ENCODE data around the gene CNOT2.

The CNOT2 gene, protein sequence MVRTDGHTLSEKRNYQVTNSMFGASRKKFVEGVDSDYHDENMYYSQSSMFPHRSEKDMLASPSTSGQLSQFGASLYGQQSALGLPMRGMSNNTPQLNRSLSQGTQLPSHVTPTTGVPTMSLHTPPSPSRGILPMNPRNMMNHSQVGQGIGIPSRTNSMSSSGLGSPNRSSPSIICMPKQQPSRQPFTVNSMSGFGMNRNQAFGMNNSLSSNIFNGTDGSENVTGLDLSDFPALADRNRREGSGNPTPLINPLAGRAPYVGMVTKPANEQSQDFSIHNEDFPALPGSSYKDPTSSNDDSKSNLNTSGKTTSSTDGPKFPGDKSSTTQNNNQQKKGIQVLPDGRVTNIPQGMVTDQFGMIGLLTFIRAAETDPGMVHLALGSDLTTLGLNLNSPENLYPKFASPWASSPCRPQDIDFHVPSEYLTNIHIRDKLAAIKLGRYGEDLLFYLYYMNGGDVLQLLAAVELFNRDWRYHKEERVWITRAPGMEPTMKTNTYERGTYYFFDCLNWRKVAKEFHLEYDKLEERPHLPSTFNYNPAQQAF

GRCh38 chr12:70242695-70243509 lies at the start of gene CNOT2:
CNOT2 (plus strand) TSS chr12:70243433; CDS start chr12:70278227, 34,794 bp downstream.
- DNase-seq (ENCODE audit: insufficient read length, low spot score) = peak; percentile 18
- no peak for FAIRE-seq
- TF ChIP-seq, protein P1, sequence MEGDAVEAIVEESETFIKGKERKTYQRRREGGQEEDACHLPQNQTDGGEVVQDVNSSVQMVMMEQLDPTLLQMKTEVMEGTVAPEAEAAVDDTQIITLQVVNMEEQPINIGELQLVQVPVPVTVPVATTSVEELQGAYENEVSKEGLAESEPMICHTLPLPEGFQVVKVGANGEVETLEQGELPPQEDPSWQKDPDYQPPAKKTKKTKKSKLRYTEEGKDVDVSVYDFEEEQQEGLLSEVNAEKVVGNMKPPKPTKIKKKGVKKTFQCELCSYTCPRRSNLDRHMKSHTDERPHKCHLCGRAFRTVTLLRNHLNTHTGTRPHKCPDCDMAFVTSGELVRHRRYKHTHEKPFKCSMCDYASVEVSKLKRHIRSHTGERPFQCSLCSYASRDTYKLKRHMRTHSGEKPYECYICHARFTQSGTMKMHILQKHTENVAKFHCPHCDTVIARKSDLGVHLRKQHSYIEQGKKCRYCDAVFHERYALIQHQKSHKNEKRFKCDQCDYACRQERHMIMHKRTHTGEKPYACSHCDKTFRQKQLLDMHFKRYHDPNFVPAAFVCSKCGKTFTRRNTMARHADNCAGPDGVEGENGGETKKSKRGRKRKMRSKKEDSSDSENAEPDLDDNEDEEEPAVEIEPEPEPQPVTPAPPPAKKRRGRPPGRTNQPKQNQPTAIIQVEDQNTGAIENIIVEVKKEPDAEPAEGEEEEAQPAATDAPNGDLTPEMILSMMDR (IDR thresholded peaks at IDR 0.05; ENCODE audit: insufficient read depth, missing control alignments) = no peak

- FAIRE-seq = no peak
- TF ChIP-seq, protein P1 (IDR thresholded peaks at IDR 0.05; ENCODE audit: insufficient read depth, missing control alignments) = no peak
- DNase-seq (ENCODE audit: insufficient read length, low spot score) = no peak
Measured at GRCh38 chr12:70194076-70194475, 49.2 kb upstream of the CNOT2 start.

DNA sequence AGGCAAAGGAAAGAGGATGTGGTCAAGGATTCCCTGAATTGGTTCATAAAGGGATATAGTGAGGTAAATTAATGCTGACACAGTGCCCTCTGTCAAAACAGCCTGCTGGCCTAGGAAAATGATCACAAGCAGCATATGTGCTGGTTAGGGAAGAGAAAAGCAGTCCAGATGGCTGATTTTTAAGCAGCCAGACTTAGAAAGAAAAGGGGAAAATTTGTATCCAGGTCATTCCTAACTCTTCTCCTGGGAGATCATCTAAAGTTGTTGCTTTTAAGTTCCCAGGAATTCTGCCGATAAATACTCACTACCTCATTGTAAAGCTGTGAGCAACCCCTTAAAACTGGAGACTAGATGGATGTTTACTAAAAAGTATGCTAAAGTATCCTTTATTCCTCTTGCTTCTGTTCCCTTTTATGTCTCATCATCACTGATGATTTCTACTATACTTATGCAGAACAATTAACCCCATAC lies 46.4 kb upstream of the CNOT2 start:
- FAIRE-seq (peak; percentile 86), DNase-seq (ENCODE audit: insufficient read length, low spot score) (no peak)
- TF ChIP-seq, protein P1 (IDR thresholded peaks at IDR 0.05; ENCODE audit: insufficient read depth, missing control alignments) = no peak

DNA sequence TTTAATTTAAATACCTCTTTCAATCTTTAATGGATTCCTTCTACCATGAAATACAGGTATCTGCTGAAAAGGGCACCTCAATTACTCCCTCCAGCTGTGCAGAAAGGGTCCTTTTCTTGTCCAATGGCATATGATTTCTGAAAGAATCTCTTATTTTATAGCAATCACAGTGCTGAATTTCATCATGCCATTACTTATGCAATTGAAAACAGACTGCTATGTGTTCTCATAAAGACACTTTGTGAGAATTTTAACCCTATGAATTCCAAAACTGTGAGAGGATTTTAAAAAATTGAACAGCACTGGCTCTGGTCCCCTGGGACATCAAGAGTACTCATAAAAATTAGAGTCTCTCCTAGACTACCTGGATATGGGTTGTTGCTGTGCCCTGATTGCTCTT lies 45.9 kb upstream of the CNOT2 start:
- no peak for DNase-seq (ENCODE audit: insufficient read length, low spot score)
- FAIRE-seq = no peak
- TF ChIP-seq, protein P1 (IDR thresholded peaks at IDR 0.05; ENCODE audit: insufficient read depth, missing control alignments) = no peak

DNA sequence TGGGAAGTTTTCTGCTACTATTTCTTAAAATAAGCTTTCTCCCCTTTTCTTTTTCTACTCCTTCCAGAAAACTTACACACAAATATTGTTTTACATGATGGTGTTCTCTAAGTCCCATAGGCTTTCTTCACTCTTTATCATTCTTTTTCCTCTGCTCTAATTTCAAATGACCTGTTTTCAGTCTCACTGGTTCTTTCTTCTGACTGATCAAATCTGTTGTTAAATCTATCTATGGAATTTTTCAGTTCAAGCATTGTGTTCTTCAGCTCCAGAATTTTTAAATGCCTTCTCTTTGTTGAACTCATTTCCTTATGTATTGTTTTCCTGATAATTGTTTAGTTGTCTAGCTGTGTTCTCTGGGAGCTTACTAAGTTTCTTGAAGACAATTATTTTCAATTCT lies 29.5 kb upstream of the CNOT2 start:
- TF ChIP-seq, protein P1 (IDR thresholded peaks at IDR 0.05; ENCODE audit: insufficient read depth, missing control alignments) = no peak
- no peak for FAIRE-seq
- no peak for DNase-seq (ENCODE audit: insufficient read length, low spot score)

GRCh38 chr12:70214972-70215617 lies 28.1 kb upstream of the CNOT2 start:
- TF ChIP-seq, protein P1 (IDR thresholded peaks at IDR 0.05; ENCODE audit: insufficient read depth, missing control alignments) = no peak
- DNase-seq (ENCODE audit: insufficient read length, low spot score) = no peak
- FAIRE-seq = no peak
